Dermis microvascular lymphatic vessel endothelial cell (primary cell): ENCODE results near the gene MRPS6. TPM values are rescaled to one million over a fixed set of nuclear protein-coding genes. Genes with fewer than 3 reads are reported as not detected.
A peak's percentile ranks its signal among the peaks of the same experiment; 100 is the strongest.

Experiments used
- DNase-seq, 2 donors: peaks; one replicate each; pipeline versions ENCODE4 v3.0.0 to v3.0.0-alpha.2; 2010; ENCODE audit warnings: low read depth in 2 of 2
- total RNA-seq: library from RNA; depleted of rRNA; stranded (reverse); fragments of >200 nt; gene quantifications from 2 replicates; pipeline ENCODE4 v1.2.1, GENCODE V29; 2014

The MRPS6 gene
- total RNA-seq, result 9.5 and 14.5 TPM in 2 replicates

DNA sequence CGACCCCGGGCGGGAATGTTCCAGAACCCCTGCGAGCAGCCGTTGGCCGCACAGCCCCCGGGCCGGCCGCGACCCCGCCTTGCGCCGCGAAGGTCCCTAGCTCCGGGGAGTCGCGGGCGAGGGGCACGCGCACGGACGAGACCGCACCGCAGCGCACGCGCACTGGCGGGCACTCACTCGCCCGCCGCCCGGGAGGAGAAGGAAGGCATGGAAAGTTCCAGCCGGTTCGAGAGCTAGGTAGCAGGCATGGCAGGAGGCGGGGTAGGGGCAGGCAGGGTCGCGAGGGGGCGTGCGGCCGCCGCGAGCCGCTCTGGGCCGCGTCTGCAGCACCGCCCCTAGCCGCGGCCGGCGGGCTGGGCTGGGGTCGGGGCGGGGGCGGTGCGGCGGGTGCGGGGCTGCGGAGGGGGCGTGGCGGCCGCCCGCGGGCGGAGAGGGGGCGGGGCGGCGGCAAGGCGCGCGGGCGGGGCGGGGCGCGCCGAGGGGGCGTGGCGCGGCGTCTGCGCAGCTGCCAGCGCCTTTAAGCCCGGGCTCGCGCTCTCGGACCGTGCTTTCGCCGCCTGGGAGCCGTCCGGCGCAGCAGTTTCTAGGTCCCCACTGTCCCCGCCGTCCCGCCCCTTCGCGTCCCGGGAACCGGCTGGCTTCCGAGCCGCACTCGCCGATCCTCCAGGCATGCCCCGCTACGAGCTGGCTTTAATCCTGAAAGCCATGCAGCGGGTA is at the start of gene MRPS6, which contains the start of gene SLC5A3:
Gene MRPS6, plus strand, starts transcription at position 547 of the 717 bp plus-strand sequence. Its CDS starts 123 bp downstream, at position 670.
Gene SLC5A3, plus strand, starts transcription at position 547 of the 717 bp plus-strand sequence. CDS start 21,621 bp downstream, outside the sequence.
- DNase-seq, result peak; percentile 73 to 89

DNA sequence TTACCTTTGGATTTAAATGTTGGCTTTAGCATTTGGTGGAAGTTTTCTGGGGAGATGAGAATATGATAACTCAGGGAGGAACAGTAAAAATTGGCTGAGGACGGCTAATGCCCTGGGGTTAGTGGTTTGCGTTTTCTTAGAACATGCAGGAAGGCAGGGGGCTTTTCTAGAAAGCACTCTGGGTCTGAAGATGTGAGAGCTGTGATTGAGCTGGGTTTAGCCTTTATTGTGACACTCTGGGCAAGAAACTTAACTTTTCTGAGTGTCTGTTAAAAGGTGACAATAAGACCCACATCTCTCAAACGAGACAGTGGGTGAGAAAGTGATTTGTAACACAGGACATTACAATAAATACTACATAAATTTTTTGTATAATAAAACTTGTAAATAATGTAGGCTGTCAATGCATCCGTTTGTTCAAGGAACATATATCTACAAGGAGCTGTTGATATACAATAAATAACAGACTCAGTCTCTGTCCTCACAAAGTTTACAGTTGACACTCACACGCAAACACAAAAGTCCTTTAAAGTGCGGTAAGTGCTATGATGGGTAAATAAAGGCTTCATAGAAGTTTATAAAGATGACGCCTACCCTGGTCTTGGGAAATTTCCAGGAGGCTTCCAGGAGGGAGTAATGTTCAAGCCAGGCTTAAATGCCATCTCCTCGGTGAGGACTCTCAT is 49.5 kb upstream of the MRPS6 start:
- no peak for DNase-seq

DNA sequence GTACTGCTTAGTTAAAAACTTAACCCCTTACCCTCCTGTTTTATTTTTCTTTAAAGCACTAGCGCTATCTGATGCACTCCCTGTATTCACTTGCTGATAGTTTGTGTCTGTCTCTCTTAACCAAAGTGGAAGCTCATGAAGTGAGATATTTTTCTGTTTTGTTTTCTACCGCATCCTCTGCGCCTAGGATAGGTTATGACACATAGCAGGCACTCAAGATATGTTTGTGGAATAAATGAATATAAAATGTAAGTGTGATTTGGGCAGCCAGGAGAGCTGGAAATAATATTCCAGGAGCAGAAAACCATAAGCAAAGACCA is 49.0 kb upstream of the MRPS6 start:
- DNase-seq, result no peak

DNA sequence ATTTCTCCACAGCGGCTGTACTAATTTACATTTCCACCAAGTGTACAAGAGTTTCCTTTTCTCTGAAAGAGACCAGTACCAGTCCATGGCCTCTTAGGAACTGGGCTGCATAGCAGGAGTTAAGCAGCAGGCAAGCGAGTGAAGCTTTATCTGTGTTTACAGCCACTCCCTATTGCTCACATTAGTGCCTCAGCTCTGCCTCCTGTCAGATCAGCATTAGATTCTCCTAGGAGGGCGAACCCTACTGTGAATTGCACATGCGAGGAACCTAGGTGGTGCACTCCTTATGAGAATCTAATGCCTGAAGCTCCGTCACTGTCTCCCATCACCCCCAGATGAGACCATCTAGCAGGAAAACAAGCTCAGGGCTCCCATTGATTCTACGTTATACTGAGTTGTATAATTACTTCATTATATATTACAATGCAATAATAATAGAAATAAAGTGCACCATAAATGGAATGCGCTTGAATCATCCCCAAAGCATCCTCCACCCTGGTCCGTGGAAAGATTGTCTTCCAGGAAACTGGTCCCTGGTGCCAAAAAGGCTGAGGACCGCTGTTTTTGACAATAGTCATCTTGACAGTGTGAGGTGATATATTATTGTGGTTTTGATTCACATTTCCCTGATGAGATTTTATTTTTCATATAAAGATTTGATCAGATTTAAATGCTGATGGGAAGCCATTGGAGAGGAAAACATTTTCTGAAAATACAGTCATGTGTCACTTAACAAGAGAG is 45.5 kb upstream of the MRPS6 start:
- no peak for DNase-seq

DNA sequence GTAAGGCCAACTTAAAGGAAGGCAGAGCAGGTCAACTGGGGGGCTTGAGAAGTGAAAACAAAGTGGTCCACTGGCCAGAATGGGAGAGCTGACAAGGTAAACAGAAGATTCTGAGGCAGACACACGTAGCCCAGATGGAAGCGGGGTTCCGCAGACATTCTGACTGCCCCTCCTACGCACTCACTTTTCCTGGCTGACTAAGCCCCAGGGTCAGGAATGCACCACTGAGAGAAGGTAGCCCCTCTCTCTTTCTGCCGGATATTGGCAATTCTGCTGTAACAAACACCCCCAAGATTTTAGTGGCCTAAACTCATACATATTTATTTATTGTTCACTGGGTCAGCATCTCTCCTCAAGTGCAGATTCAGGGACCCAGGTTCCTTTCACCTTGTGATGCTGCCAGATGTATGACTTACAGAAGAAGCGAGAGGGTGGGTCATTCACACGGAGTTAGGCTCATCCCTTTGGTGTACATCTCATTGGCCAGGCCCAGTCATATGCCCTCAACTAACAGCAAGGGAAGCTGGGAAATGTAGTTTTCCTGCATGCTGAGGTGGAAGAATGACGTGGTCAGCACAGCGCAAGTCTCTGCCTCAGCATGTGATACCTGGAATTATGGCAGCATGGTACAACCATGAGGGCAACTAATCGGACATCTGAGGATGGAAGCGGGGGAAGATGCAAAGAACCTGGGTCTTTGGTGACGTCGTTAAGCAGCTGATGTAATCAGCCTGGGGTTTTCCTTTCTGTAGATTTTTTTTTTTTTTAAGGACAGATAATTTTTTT is 43.4 kb upstream of the MRPS6 start:
- peak; percentile 73 to 84 for DNase-seq

DNA sequence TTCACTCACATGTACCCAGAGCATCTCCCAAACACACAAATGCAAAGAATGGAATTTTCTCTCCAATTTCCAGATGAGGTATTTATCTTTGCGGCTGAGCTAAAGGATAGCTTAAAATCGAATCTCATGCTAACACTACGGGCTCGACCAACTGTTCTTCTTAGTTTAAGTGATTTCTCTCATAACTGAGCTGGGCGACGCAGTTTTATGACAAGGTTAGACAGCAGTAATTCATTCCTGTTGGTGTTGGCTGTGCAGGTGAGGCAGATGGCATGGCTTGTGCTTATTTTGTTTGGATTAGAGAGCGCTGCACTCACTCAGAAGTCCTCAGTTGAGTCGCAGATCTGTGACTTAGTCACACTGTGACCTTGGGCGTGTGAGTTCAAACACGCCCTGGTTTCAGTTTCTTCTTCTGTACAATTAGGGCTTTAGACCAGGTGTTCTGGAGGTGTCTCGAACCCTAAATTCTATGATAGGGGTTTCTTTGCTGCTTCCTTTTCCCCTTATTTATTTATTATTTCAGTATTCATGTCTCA is 41.5 kb upstream of the MRPS6 start:
- DNase-seq, result no peak

DNA sequence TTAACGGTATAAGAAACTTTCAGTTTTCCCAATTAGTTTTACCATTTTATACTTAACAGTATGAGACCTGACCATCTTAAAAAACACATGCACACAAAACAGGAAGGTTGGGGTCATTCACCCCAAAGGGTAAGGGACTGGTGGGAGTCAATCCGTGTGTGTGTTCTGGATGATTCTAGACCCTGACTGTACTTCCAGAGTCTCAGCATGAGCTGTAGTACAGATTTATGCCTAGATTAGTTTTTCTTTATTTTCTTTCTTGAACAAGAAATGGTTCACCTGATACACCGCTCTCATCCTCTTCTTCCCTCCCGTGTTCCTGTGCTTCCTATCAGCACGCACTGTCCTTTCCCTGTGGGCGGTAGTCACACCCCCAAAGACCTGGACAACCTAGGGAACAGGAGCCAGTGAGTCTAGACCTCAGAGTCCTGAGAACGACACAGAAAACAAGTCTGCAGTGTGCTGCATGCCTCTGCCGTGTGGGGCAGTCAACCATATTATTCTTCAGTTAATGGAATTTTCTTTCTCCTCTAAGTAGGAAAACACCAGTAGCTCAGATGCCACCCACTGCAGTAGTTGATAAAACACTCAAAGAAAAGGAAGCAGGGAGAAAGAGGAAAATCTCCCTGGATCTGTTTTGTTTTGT is 38.9 kb upstream of the MRPS6 start:
- no peak for DNase-seq

DNA sequence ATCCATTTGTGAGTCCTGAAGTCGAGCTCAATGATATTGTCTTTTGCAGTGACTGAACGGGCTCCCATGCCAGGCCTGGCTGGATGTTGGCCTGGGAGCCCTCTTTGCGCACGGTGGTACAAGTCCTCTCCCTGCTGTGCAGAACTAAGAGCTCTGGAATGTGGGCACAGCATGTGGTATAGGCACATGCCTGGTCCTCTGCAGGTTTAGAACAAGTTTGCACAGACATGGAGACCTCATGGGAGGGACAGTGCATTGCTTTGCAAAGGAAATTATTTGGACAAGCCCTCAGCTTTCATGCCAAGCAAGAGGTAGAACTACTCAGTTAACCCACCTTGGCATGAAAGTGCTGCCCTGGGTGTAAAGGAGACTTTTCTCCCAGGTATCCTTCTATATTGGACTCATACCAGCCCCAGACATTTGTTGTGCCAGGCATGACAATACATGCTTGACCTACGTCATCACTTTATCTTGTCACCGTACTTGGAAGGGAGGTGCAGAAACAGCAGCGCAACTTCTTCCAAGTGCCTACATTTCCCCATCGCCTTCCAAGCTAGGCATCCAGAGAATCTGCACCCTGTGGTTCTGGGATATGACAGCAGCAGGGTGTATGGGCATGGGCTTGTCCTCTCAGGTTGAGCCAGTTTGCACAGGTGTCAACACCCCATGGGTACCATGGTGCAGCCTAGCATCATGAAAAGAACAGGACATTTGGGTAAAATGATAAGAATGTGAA is 37.6 kb upstream of the MRPS6 start:
- DNase-seq, result no peak

DNA sequence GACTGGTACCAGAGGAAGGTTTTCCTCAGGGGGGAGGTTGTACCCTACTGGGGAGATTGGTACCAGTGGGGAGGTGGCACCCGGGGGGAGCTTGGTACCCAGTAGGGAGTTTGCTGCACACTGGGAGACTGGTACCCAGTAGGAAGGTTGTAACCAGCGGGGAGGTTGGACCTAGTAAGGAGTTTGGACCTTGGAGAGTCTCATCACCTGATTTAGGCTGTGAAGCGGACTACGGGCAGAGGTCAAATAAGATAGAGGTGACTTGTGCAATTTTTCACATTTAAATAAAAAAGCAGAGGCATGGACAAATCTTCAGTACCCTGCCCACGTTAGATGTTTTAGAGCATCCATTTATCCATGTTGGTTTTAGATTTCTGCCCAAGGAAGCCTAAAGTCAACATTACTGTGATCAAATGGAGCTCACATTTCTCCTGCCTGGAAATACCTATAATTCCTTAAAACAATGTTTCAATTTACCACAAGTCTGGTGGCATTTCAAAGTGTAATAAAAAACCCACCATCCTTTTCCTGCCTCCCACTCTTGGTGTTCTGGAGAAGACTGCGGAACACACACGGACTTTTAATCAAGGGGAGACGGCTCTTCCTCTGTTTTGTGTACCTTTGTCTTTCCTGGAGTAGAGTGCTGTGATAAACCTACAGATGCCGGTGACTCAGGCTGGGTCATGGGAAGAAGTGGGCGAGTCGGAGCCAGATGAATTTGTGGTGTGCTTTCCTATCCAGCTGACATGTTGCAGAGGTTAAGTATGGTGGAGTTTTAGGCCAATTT is 36.2 kb upstream of the MRPS6 start:
- DNase-seq, result peak in 1 of 2 donors; percentile 81

DNA sequence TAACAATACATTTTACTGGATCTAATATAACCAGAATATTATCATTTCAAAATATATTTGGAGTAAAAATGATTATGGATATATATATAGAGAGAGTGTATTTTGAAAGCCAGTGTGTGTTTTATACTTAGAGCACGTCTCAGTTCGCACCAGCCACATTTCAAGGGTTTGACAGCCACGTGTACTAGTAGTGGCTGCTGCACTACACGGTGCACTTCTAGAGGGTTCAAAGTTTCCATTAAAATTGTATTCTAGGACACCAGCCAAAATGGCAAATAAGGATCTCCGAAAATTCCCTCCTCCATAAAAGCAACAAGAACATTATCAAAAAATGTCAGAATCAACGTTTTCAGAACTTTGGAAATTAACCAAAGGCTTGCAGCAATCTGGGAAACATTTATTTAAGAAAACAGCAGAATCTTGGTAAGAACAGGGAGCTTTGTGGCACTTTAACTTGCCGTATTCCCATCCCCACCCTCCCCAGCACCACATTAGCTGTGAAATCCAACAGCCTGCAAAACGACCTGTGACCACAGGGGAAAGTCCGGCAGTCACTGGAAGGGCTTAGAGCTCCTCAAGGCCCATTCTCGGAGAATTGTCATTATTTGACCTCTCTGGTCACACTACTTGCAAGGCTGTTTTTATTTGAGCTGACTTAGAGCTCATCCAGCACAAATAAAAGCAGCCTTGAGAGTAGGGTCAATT is 33.5 kb upstream of the MRPS6 start:
- DNase-seq, result no peak

DNA sequence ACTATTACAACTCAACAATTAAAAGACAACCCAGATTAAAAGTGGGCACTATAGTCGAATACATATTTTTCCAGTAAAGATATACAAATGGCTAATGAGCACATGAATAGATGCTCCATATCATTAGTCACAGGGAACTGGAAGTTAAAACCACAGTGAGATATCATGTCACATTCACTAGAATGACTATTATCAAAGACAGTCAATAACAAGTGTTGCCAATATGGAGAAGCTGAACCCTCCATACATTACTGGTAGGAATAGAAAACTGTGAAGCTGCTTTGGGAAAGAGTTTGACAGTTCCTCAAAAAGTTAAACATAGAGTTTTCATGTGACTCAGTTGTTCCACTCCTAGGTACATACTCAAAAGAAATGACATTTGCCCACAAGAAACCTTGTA is 30.6 kb upstream of the MRPS6 start:
- no peak for DNase-seq

DNA sequence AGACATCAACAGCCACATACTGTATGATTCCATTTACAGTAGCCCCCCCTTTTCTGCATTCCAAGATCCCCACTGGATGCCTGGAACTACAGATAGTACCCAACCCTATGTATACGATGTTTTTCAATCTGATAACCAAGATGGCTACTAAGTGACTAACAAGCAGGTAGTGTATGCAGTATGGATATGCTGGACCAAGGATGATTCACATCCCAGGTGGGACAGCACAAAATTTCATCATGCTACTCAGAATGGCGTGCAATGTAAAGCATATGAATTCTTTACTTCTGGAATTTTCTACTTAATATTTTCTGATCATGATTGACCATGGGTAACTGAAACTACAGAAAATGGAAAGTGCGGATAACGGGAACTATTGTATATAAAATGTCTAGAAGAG is 30.0 kb upstream of the MRPS6 start:
- no peak for DNase-seq

DNA sequence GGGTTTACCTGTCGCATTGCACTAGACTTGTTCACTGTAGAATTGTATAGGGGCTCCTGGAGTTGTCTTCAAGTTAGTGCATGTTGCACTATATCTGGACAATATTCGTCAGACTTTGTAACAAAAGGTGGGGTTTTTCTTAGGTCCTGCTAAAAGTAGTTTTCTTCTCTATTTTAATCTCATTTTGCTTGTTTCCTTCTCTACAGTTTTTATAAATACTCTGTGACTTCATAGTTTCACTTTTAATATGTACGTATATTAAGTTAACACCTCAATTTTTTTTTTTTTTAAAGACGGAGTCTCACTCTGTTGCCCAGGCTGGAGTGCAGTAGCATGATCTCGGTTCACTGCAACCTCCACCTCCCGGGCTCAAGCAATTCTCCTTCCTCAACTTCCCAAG is 26.5 kb upstream of the MRPS6 start:
- DNase-seq, result no peak

DNA sequence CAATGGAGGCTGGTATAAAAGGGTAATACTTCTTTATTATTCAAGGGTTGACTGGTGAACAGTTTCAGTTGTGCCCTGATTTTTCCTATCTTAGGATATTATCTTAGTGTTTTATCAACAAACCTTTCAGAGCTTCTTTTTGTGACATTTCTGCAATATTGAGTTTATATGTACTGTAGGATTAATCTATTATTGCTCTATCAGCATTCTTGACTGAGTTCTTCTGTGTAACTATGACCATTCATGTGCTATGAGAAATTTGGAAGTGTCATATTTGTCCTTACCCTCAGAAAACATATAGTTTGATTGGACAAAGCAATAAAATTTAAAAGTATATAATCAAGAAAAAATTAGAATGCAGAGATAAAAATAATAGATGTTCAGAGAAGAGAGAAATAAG is 25.5 kb upstream of the MRPS6 start:
- no peak for DNase-seq

DNA sequence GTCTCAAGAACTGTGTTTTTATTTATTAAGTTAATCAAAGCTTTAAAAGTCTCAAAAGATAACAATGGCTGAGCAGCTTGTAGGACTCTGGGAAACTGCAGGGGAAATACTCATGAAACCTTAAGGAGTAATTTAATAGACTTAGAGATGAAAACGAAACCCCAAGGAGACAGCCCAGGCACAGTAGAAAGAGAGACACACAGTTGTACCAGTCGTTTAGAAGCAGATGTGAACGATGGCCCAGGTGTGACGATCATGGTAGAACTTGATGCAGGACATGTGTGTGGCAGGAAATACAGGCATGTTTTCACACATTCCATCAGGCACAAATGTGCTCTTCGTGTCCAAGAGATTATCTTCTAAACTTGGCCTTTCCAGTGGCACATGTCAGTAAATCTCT is 21.2 kb upstream of the MRPS6 start:
- DNase-seq, result no peak

DNA sequence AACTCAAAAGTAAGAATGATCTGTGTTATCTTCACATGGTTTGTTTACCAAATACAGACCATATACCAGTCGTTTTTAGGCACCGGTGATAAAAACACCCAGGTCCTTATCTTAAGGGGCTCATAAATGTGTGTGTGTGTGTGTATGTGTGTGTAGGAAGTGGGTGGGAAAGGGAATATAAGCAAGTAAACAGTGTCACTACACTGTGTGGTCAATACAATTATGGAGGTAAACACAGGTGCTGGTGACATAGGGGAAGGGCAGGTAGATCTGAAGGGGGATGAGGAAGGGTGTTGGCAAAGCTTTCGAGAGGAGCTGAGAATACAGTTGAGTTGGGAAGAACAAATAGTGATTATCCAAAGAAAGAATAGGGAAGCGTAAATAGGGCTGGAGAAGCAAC is 19.1 kb upstream of the MRPS6 start:
- DNase-seq, result no peak

DNA sequence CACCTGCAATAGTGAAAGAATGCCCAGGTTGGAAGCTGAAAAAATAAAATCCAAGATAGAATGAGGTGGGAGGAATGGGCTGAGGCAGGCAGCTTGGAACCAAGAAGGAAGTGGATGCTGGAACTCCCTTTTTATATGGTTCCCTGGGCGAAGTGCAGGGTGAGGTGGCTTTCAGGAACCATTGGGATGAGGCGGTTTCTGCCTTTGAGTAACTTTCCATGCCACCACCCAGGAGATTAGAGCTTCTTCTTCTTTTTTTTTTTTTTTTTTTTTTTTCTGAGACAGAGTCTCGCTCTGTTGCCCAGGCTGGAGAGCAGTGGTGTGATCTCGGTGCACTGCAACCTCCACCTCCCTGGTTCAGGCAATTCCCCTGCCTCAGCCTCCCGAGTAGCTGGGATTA is 17.8 kb upstream of the MRPS6 start:
- no peak for DNase-seq

DNA sequence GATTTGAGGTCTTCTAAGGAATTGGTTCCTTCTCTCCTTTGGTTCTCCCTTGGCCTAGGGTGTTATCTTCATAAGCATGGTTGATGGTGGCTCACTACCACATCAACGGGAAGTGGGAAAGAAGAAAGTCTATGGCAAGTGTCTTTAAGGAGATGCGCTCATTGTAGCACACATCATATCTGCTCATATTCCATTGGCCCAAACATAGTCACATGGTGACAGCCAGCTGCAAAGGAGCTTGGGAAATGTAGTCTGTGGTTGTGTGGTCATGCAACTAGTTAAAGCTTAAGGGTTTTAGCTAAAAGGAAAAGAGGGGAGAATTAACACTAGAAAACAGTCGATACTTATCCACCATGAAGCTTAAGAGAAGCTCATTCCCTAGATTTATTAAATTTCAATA is 11.4 kb upstream of the MRPS6 start:
- DNase-seq, result peak in 1 of 2 donors; percentile 17

DNA sequence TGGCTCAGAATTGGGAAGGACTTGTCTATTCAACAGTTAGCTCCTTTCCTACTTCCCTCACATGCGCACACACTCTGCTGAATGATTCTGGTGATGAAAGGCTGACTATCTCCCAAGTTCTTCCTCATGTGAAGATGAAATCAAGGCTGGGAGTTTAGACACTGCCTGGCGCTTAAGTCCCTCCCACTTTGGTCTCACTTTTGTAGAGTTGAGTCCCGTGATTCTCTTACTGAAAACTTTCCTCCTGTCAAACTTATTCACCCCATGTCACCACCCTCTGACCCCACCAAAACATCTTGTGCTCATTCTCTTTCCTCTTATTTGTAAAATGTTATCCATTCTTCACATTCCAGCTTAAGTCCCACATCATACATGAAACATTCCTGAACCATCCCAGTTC is 8.4 kb upstream of the MRPS6 start:
- DNase-seq, result no peak
